Upper lobe of left lung (tissue), 4 donors: ENCODE results near the gene ETFB.

Experiments used
- POLR2A ChIP-seq, 4 donors: fragments of 450-650 bp; IDR thresholded peaks; one replicate each; pipeline ENCODE4 v1.5.1; 2016 to 2017; ENCODE audit warnings: antibody characterized with exemption in 4 of 4, mild to moderate bottlenecking in 2 of 4
- POLR2AphosphoS5 ChIP-seq, 2 donors: sonication (generic); formaldehyde crosslinking; IDR thresholded peaks; one replicate each; pipeline ENCODE4 v1.5.1; 2017; ENCODE audit warnings: antibody characterized with exemption in 2 of 2
- TF ChIP-seq, protein P1 (sequence below), 6 experiments: fragments of 450-650 bp in 4 of 6; fragments of 200-600 bp in 2 of 6; sonication (generic) in 2 of 6; IDR thresholded peaks; one replicate each; pipeline ENCODE4 v1.5.1; 2016 to 2019; ENCODE audit warnings: antibody characterized with exemption in 6 of 6

DNA sequence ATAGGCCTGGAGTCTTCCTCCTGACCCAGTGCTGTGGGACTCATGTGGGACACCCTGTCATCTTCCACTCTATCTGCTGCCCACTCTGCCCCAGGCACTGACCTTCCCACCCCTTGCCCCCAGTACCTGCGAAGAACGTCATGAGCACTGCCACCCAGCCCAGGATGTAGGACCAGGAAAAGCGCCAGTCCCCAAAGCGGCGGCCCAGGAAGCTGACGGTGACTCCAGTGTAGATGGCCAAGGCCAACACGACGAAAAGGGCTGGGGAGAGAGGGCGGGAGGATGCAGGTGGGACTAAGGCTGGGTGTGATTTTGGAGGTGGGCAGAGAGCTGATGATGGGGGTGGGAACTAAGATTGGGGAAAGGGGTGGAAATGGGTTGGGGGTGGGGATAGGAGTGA lies 14.2 kb upstream of the ETFB start:
- TF ChIP-seq POLR2AphosphoS5 (IDR thresholded peaks at IDR 0.05) = no peak
- no peak for TF ChIP-seq POLR2A (IDR thresholded peaks at IDR 0.05)
- TF ChIP-seq, protein P1, sequence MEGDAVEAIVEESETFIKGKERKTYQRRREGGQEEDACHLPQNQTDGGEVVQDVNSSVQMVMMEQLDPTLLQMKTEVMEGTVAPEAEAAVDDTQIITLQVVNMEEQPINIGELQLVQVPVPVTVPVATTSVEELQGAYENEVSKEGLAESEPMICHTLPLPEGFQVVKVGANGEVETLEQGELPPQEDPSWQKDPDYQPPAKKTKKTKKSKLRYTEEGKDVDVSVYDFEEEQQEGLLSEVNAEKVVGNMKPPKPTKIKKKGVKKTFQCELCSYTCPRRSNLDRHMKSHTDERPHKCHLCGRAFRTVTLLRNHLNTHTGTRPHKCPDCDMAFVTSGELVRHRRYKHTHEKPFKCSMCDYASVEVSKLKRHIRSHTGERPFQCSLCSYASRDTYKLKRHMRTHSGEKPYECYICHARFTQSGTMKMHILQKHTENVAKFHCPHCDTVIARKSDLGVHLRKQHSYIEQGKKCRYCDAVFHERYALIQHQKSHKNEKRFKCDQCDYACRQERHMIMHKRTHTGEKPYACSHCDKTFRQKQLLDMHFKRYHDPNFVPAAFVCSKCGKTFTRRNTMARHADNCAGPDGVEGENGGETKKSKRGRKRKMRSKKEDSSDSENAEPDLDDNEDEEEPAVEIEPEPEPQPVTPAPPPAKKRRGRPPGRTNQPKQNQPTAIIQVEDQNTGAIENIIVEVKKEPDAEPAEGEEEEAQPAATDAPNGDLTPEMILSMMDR (IDR thresholded peaks at IDR 0.05) = no peak
